DOHH2 (cell line): ENCODE measurements around the gene EFNB1.

Experiments
- EZH2phosphoT487 ChIP-seq: fragments of 200-600 bp; sonication (generic); IDR thresholded peaks from 2 replicates; pipeline ENCODE4 v1.6.1; 2017; ENCODE audit warnings: borderline replicate concordance, mild to moderate bottlenecking, antibody characterized with exemption, low read length, moderate library complexity, mixed read lengths
- TF ChIP-seq, protein P1 (sequence below): fragments of 200-600 bp; sonication (generic); IDR thresholded peaks from one replicate; pipeline ENCODE4 v1.5.1; 2014; ENCODE audit warnings: antibody characterized with exemption, mild to moderate bottlenecking, low read depth, low read length; ENCODE audit not compliant: poor library complexity, severe bottlenecking

- TF ChIP-seq, protein P1, sequence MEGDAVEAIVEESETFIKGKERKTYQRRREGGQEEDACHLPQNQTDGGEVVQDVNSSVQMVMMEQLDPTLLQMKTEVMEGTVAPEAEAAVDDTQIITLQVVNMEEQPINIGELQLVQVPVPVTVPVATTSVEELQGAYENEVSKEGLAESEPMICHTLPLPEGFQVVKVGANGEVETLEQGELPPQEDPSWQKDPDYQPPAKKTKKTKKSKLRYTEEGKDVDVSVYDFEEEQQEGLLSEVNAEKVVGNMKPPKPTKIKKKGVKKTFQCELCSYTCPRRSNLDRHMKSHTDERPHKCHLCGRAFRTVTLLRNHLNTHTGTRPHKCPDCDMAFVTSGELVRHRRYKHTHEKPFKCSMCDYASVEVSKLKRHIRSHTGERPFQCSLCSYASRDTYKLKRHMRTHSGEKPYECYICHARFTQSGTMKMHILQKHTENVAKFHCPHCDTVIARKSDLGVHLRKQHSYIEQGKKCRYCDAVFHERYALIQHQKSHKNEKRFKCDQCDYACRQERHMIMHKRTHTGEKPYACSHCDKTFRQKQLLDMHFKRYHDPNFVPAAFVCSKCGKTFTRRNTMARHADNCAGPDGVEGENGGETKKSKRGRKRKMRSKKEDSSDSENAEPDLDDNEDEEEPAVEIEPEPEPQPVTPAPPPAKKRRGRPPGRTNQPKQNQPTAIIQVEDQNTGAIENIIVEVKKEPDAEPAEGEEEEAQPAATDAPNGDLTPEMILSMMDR: no peak
- no peak for TF ChIP-seq EZH2phosphoT487
Observed at GRCh38 chrX:68833448-68833805, 4.6 kb downstream of the EFNB1 start.
